Measurements from ENCODE around the gene FAT4.

DNA sequence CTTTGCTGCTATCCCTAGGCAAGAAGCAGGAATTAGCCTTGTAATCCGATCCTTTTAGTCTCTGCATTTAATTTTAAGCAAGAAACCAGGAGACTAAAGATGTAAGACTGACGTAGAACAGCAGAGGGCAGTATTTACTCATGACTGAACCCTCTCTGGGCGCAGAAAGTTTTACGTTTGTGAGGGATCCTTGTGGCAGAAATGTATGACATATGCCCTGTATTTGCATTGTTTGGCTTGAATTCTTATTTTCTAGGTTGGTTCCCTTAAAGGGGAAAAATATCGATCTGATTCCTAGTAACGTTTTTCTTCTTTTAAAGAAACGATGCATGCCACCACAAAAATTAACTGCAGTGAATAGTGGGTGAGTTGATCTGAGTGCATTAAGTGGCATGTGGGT, 1.3 kb upstream of the FAT4 start:
- TF ChIP-seq L3MBTL2 (conservative IDR thresholded peaks at IDR 0.05) (no peak), SP1 (IDR thresholded peaks at IDR 0.05) (no peak), HDGF (IDR thresholded peaks at IDR 0.05; ENCODE audit: borderline replicate concordance) (no peak)

All from HEK293T (cell line).